ENCODE results near the gene CLIP1.
"Not testable (repeated sequence)": the region's sequence is repeated elsewhere in the genome, so short reads cannot be mapped to it uniquely, and the experiment has no call there.

Gene CLIP1

DNA sequence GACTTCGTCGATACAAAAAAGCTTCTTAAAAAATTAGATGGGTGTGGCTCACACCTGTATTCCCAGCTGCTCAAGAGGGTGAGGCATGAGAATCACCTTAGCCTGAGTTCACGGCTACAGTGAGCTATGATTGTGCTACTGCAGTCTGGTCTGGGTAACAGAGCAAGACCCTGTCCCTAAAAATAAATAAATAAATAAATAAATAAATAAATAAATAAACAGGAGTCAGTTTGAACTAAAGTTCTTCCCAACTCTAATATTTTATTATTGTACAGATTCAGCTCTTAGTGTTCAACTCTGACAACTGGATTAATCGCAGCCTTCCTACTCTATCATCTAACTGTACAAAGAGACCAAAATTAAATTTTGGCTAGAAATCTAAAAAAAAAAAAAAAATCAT is 12.7 kb upstream of the CLIP1 start:
- DNase-seq (ENCODE audit: low read depth in 1 of 2, low spot score in 1 of 2): no peak

DNA sequence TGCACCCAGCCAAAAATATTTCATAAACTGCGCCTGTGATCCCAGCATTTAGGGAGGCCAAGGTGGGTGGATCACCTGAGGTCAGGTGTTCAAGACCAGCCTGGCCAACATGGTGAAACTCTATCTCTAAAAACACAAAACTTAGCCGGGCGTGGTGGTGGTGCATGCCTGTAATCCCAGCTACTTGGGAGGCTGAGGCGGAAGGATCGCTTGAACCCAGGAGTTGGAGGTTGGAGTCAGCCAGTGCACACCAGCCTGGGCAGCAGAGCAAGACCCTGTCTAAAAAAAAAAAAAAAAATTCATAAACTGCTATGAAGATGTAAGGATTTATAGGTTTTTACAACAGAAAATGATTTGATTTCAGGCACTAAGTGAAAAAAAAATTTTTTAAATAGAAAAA is 6.6 kb upstream of the CLIP1 start:
- DNase-seq (ENCODE audit: low read depth in 1 of 2, low spot score in 1 of 2): not testable (repeated sequence)

DNA sequence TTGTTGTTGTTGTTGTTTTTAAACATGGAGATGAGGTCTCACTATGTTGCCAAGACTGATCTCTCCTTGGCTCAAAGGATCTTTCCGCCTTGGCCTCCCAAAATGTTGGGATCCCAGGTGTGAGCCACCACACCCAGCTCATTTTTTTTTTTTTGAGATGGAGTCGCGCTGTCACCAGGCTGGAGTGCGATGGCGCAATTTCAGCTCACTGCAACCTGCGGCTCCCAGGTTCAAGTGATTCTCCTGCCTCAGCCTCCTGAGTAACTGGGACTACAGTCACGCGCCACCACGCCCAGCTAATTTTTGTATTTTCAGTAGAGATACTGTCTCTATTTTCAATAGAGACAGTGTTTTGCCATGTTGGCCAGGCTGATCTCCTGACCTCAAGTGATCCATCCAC is 4.9 kb upstream of the CLIP1 start:
- no peak for DNase-seq (ENCODE audit: low read depth in 1 of 2, low spot score in 1 of 2)

DNA sequence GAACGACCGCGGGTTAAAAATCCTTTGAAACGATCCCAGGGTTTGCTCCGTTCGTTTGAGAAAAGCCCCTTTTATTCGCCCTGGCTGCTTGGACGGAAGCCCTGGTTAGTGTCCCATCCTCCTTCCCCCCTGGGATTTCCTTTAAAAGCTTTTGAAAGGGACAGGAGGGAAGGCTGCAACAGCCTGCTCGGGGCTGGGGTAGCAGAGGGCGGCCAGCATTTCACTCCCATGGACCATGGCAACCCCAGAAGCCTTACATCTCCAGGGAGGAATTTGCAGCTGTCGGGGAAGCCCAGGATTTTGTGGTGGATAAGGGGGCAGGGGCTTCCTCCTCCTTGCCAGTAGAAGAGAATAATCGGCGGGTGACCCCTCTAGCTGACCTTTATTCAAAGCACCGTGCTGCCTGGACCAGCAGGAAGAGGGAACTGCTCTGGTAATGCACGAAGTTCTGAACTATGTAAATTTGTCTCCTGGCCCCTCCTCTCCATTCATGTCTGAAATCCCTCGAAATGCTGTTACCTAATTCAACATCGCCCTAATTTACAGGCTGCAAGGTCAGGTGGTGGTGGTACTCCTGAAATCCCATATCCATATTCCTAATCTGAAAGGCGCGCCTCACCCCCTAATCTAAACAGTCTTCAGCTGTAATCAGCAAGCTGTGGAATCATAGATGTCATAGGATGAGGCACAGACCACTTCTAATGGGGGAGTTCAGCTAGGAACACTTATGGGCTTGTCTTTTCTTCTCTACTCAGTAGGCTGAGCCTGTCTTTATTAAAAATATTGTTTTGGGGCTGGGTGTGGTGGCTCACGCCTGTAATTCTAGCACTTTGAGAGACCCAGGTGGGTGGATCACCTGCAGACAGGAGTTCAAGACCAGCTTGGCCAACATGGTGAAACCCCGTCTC is 1.0 kb upstream of the CLIP1 start:
- no peak for DNase-seq (ENCODE audit: low read depth in 1 of 2, low spot score in 1 of 2)

DNA sequence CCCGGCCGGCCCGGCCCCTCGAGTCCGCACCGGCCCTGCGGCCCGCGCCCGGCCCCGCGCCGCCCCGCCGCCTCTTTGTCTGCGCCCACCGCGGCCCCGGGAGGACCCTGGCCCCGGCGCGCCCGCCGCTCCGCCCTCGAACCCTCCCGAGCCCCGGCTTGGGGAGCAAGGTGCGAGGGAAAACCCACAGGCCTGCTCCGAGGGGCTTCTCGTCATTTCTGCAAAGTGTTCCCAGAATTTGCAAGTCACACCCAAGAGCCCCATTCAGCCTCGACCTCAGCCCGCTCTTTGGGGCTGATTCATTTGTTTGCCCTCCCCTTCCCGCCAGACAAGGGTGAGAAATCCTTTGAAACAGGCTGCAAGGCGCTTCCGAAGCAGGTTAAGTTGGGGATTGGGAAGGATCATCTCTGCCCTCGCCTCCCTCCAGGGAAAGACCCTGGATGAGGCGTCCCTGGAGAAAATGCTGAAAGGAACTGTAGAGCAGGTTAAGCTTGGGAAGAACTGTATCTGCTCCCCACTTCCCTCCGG is 325 bp upstream of the CLIP1 start:
- DNase-seq (ENCODE audit: low read depth in 1 of 2, low spot score in 1 of 2): peak in 1 of 2 donors; percentile 27

DNA sequence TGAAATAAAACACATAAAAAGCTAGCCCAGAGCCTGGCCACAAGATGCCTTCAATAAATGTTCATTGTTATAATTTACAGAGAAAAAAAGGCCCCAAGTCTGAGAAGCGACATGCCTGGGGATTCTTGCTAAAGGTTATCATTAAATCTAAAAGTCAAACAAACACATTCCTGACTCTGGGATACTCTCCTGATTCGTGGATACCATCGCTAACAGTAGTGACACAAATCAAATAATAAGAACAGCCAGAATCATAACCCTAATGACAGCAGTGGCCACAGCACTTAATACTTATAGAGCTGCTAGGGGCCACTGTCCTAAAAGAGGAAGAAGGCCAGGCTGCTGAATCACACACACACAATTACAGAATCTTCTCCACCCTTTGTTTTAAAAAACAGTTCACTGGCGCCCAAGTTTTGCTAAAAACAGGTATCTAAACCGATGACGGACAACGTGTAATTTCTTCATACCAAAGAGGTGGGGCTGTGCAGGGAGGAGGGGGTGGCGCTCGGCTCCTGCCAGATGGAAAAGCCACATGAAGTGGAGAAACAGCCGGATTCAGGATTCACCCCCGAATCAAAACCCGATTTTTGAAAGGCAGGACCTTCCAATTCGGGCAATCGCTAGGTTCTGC is 1.2 kb downstream of the CLIP1 start:
- no peak for DNase-seq (ENCODE audit: low read depth in 1 of 2, low spot score in 1 of 2)

DNA sequence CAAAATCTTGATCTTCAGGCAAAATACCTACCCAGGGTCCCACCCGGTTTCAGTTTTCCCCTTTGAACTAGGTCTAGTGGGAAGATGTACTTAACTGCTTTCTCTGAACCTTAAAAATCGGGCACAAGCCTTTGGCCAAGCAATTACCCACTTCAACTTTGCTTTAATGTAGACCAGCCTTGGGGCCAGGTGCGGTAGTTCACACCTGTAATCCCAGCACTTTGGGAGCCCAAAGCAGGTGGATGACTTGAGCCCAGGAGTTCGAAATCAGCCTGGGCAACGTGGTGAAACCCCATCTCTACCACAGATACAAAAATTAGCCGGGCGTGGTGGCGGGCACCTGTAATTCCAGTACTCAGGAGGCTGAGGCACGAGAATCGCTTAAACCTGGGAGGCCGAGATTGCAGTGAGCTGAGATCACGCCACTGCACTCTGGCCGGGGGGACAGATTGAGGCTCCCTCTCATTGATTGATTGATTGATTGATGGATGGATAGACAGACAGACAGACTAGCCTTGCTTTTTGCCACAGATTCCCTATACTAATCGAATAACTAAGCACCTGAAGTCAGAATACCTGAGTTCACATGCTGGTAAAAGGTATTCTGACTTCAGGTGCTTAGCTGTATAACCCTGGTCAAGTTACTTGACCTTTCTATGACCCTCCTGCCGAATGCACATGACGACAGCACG is 1.9 kb downstream of the CLIP1 start:
- no peak for DNase-seq (ENCODE audit: low read depth in 1 of 2, low spot score in 1 of 2)

DNA sequence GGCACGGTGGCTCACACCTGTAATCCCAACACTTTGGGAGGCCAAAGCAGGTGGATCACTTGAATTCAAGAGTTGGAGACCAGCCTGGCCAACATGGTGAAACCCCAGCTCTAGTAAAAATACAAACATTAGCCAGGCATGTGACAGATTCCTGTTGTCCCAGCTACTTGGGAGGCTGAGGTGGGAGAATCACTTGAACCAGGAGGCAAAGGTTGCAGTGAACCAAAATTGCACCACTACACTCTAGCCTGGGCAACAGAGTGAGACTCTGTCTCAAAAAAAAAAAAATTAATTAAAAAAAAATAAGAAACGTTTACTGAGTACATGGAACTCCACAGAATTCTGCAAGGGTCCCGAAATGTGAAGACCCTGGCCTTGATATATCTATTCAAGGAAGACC is 3.4 kb downstream of the CLIP1 start:
- not testable (repeated sequence) for DNase-seq (ENCODE audit: low read depth in 1 of 2, low spot score in 1 of 2)

DNA sequence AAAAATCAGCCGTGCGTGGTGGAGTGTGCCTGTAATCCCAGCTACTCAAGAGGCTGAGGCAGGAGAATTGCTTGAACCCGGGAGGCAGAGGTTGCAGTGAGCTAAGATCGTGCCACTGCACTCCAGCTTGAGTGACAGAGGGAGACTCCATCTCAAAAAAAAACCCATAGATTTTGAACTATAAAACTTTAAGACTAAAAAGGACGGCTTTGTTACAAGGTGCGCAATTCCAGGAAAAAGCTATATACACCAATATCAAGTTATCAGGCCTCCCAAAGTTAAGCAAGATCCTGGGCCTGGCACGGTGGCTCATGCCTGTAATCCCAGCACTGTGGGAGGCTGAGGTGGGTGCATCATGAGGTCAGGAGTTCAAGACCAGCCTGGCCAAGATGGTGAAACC is 6.8 kb downstream of the CLIP1 start:
- DNase-seq (ENCODE audit: low read depth in 1 of 2, low spot score in 1 of 2): not testable (repeated sequence)

DNA sequence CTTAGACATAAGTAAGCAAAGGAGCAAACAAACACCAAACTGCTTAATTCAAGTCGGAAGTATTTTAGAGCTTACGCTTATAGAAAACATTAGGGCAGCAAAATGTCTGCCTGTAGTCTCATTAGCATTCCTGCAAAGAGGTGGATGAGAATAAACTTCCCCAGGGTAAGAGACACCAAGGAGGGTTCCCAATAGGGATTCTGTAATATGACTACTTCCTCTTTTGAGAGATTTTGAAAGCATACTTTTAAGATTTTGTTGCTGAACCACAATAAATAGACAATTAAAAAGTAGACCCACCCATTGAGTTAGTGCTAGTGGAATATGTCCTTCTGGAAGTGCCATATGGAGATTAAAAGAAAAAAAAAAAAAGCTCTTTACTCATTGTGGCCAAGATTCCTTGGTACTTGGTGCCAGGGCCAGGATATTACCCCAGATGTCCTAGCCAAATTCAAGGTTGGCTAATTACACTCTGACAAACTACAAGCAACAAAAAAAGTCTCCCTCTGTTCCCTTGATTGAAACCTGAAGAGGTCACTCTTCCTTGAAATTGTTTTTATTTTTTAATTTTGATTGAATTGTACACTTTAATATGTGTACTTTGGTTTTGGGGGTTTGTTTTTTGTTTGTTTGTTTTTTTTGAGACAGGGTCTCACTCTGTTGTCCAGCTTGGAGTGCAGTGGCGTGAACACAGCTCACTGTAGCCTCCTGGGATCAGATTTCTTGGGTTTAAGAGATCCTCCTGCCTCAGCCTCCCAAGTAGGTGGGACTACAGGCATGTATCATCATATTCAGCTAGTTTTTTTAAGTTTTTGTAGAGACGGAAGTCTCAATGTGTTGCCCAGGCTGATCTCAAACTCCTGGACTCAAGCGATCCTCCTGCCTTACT is 8.7 kb downstream of the CLIP1 start:
- no peak for DNase-seq (ENCODE audit: low read depth in 1 of 2, low spot score in 1 of 2)

DNA sequence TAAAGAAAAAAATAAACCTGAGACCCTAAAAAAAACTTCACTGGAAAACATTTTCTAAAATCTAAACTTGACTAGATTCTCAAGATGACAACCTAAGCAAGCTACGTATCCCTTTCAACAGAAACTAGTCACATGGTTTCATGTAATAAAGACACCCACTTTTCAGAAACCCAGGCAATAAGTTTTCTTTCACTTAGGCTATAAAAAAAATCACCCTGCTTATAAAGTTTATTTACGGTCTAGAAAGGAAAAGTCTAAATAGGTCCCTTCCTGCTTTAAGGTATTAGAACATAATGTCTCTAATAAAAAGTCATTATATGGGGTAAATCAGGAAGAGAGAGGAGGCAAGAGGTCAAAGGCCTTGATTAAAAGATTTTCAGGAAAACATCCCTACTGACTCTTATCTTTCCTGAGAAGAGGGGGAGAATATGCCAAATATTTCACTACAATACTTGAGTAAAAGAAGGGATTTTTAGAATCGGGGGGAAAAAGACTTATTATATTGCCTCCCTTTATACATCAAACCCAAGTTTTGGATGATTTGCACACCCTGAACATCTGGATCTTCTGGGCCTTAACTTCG is 9.5 kb downstream of the CLIP1 start:
- DNase-seq (ENCODE audit: low read depth in 1 of 2, low spot score in 1 of 2): no peak

DNA sequence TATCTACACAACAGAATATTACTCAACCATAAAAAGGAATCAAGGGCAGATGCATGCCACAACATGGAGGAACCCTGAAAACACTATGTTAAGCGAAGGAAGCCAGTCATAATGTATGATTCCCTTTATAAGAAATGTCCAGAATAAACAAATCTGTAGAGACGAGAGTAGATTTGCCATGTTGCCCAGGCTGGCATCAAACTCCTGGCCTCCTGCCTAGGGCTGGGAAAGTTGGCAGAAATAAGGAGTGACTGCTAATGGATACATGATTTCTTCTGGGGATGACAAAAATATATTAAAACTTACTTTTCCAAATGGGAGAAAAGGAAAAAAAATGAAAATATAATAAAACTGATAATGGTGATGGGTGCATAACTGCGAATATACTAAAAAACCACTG is 10.9 kb downstream of the CLIP1 start:
- no peak for DNase-seq (ENCODE audit: low read depth in 1 of 2, low spot score in 1 of 2)

DNA sequence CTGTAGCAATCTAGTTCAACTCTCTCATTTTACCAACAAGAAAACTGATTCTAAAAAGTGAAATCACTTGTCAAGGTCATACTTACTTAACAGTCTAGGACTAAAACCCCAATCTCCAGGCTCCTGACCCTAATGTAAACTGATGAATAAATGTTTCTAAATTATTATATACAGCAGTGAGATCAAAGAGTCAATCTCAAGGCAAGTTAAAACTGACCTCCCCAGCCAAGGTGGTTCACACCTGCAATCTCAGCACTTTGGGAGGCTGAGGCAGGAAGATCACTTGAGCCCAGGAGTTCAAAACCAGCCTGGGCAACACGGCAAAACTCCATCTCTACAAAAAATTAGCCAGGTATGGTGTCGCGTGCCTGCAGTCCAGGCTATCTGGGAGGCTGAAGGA is 15.3 kb downstream of the CLIP1 start:
- no peak for DNase-seq (ENCODE audit: low read depth in 1 of 2, low spot score in 1 of 2)

DNA sequence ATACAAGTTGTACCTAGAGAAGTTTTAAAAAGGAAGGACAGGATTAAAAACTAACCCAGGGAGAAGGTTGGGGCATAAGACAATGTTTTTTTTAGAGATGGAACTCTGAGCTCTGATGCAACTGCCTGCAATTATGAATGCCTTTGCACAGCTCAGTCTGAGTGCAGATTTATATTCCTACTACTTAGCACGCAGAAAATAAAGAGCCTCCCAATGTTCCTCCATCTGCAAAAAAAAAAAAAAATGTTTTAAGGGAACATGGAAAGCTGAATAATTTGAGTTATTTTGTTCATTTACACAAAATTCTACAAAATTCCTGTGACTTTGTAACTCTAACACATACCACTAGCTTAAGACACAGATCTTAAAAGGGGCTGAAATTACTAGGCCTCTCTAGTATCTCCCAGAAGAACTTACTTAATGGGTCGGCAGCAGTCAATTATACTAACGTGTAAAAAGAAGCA is 15.7 kb downstream of the CLIP1 start:
- DNase-seq (ENCODE audit: low read depth in 1 of 2, low spot score in 1 of 2): no peak

DNA sequence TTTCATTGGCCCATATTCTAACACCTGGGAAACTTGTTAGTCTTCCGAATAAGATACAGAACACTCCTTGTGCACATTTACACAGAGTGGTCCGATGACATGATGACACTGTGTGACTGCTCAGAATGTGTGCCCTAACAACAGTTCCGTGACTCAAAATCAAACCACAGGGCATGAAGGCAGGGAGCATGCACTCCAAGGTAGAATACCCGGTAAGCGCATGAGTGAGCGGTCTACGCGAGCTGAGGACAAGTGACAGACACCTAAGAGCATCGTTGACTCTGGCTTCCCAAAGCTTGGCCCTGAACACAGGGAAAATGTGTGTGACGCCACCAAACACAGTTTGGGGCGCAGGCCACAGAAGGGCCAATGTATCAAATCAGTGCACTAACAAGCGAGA is 18.6 kb downstream of the CLIP1 start:
- no peak for DNase-seq (ENCODE audit: low read depth in 1 of 2, low spot score in 1 of 2)

DNA sequence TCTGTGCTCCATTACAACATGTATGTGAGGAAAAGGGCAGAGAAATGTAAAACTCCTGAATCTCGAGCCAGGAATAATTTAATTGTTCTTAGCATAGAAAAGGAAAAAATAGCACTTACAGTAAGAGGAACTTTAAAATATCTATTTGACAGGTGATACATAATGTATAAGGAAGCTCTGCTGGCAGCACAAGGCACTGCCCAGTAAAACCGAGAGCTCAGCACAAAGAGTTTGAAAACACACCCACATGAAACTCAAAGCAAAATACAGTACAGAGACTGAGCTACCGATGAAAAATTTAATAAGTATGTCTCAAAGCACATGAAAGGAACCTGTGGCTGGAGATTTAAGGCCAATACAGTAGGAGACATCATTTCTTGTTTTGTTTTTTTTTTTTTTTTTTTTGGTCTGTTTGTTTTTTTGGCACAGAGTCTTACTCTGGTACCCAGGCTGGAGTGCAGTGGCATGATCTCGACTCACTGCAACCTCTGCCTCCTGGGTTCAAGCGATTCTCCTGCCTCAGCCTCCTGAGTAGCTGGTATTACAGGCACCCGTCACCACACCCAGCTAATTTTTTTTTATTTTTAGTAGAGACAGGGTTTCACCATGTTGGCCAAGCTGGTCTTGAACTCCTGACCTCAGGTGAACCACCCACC is 19.2 kb downstream of the CLIP1 start:
- DNase-seq (ENCODE audit: low read depth in 1 of 2, low spot score in 1 of 2): no peak

DNA sequence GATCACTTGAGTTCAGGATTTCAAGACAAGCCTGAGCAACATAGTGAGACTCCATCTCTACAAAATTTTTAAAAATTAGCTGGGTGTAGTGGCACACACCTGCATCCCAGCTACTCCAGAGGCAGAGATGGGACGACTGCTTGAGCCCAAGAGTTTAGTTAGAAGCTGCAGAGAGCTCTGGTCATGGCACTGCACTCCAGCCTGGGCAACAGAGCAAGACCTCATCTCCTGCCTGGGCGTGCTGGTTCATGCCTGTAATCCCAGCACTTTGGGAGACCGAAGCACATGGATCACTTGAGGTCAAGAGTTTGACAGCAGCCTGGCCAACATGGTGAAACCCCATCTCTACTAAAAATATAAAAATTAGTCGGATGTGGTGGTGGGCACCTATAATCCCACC is 20.2 kb downstream of the CLIP1 start:
- DNase-seq (ENCODE audit: low read depth in 1 of 2, low spot score in 1 of 2): no peak

DNA sequence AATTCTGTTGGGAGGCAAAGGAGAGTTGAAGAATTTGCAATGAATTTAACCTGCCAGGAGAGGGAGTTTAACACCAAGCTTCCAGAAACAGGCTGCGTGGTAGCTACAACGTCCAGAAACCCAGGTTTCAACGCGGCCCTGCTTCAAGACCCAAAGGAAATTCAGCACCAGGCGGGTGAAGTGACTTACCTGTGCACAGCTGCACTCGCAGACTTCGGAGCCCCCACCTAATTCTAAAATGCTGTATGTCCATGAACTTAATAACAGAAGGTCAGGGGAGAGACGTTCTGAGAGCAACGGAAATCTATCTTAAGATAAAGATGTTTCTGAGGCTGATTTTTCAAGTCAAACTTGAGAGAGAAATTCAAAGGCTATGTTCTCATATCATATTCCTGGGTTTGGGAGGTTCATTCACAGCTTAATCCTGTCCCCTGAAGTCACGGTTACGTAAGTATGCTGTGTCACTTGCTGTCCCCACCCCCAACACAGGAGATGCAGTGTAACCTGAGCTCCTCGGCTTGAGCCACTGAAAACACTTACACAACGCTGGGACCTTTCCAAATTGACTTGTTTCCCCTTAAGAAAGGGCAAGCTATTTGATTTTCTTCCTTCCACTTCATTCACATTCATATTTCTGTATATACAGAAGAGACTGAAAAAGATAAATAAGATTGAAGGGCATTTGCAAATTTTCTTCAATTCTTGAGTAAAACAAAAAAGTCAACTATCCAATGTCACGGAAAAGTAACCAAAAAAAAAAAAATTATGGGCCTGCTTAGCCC is 22.7 kb downstream of the CLIP1 start:
- DNase-seq (ENCODE audit: low read depth in 1 of 2, low spot score in 1 of 2): peak in 1 of 2 donors; percentile 27

DNA sequence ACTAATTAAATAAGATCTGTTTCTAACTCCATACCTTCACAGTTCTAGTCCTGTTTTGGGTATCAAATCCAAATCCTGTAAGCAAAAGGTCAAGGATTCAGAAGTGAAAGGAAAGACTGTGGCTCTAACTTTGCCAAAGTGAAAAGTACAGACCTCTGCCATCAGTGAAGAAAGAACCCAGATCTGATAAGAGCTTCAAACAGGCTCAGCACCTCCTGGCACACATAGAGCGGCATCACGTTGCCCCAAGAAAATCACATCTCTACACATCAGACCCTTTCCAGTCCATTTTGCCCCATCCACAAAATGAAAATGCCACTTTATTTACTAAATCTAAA is 23.2 kb downstream of the CLIP1 start:
- DNase-seq (ENCODE audit: low read depth in 1 of 2, low spot score in 1 of 2): no peak
